ENCODE measurements around the gene TRIO.

GRCh38 chr5:14479143-14479696 is 336.1 kb downstream of the TRIO start:
- TF ChIP-seq BACH1 (IDR thresholded peaks at IDR 0.05; ENCODE audit: low read length): no peak
- TF ChIP-seq SUZ12 (IDR thresholded peaks at IDR 0.05; ENCODE audit: low read length): no peak
- TF ChIP-seq KDM5A (IDR thresholded peaks at IDR 0.05; ENCODE audit: low read length): no peak
- TF ChIP-seq POLR2AphosphoS5 (IDR thresholded peaks at IDR 0.05; ENCODE audit: low read depth, low read length): no peak
- no peak for TF ChIP-seq CTCF (IDR thresholded peaks at IDR 0.05; ENCODE audit: control extremely low read depth in 1 of 3, insufficient read depth in 1 of 3, low read depth in 1 of 3, low read length in 3 of 3)
- TF ChIP-seq TCF12 (IDR thresholded peaks at IDR 0.05; ENCODE audit: low read depth, low read length): no peak
- no peak for TF ChIP-seq MAFK (IDR thresholded peaks at IDR 0.05; ENCODE audit: low read depth, low read length)
- TF ChIP-seq MAX (IDR thresholded peaks at IDR 0.05): no peak
- TF ChIP-seq SIN3A (conservative IDR thresholded peaks at IDR 0.05 in 1 of 2, IDR thresholded peaks at IDR 0.05 in 1 of 2; ENCODE audit: low read depth in 1 of 2, low read length in 2 of 2): no peak
